ENCODE data around the gene ARHGAP44.

The ARHGAP44 gene

GRCh38 chr17:12806630-12807029 lies 17.3 kb downstream of the ARHGAP44 start:
- DNase-seq: no peak
- no peak overlapping the region for H3K9ac ChIP-seq (ENCODE audit: low read length)

DNA sequence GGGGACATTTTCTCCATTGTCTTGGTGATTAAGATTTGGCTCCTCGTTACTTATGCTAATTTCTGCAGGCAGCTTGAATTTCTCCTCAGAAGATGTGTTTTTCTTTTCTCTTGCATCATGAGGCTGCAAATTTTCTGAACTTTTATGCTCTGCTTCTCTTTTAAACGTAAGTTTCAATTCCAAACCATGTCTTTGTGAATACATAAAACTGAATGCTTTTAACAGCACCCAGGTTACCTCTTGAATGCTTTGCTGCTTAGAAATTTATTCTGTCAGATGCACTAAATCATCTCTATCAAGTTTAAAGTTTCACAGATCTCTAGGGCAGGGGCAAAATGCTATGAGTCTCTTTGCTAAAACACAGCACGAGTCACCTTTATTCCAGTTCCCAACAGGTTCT lies 19.4 kb downstream of the ARHGAP44 start:
- no peak overlapping the region for H4K12ac ChIP-seq (ENCODE audit: low read depth, low read length)
- no peak overlapping the region for H3K4me3 ChIP-seq (ENCODE audit: low read depth, low read length)

More at GRCh38 chr17:12806630-12807029, 17.3 kb downstream of the ARHGAP44 start:
- Histone ChIP-seq H2AK5ac (ENCODE audit: low read length) (no peak overlapping the region), H3K79me1 (ENCODE audit: low read length) (no peaks in the 10 kb centered on the region), H2AFZ (ENCODE audit: insufficient read depth, low read length, poor library complexity) (no peak overlapping the region), H3K27me3 (ENCODE audit: insufficient read depth, low read length) (no peaks in the 10 kb centered on the region), H3K4me1 (ENCODE audit: control insufficient read depth in 1 of 2, insufficient read depth in 2 of 2, low read length in 2 of 2) (no peaks in the 10 kb centered on the region), H3K27ac (ENCODE audit: low read depth, low read length) (no peak overlapping the region), H2BK120ac (ENCODE audit: insufficient read depth, low read length, poor library complexity) (no peak overlapping the region), H3K9me3 (ENCODE audit: insufficient read depth, low read depth, low read length) (peaks cover 5% of the 10 kb centered on the region), H4K91ac (ENCODE audit: low read depth, low read length) (no peak overlapping the region), H3K36me3 (ENCODE audit: control insufficient read depth in 1 of 2, insufficient read depth in 2 of 2, low read length in 2 of 2) (no peaks in the 10 kb centered on the region), H2BK5ac (ENCODE audit: low read depth, low read length, poor library complexity) (no peak overlapping the region), H3K23ac (ENCODE audit: low read length) (no peak overlapping the region), H3K4ac (ENCODE audit: low read depth, low read length) (no peak overlapping the region), H3K14ac (ENCODE audit: low read length) (no peak overlapping the region), H3K4me2 (ENCODE audit: low read length) (no peak overlapping the region), H3K79me2 (ENCODE audit: control insufficient read depth, insufficient read depth, low read length, poor library complexity) (no peaks in the 10 kb centered on the region), H4K8ac (ENCODE audit: low read depth, low read length) (no peak overlapping the region), H3K4me3 (ENCODE audit: low read depth, low read length) (no peak overlapping the region), H2BK12ac (ENCODE audit: low read length) (no peak overlapping the region), H3K18ac (ENCODE audit: low read length) (no peak overlapping the region), H4K12ac (ENCODE audit: low read depth, low read length) (no peak overlapping the region)
- WGBS (ENCODE audit: extremely low coverage, insufficient coverage, insufficient read length): no CpG with 5 or more reads among the region's 1 CpG

DNA sequence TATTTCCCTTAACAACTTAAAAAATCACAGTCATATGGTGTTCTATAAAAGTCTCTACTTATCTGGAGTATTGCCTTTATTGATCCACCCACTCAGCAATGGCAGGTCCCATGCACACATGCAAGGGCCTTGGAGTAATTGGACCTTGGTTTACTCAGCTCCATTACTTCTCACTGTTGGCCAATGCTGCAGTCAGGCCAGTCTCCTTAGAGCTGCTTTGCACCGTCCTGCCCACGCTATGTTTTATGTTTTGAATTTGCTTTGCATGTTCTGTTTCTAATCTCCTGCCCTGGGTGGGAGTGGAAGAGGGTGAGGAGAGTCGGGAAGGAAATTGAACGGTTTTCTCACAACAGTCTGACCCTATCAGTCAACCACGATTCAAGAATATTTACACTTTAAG lies 23.6 kb downstream of the ARHGAP44 start:
- Histone ChIP-seq H4K8ac (ENCODE audit: low read depth, low read length) (no peak overlapping the region), H3K14ac (ENCODE audit: low read length) (no peak overlapping the region), H3K4me3 (ENCODE audit: low read depth, low read length) (no peak overlapping the region), H3K27me3 (ENCODE audit: insufficient read depth, low read length) (no peaks in the 10 kb centered on the region), H2BK5ac (ENCODE audit: low read depth, low read length, poor library complexity) (no peak overlapping the region), H2AFZ (ENCODE audit: insufficient read depth, low read length, poor library complexity) (no peak overlapping the region), H2BK12ac (ENCODE audit: low read length) (no peak overlapping the region), H3K9me3 (ENCODE audit: insufficient read depth, low read depth, low read length) (peaks cover 5% of the 10 kb centered on the region), H3K4me2 (ENCODE audit: low read length) (no peak overlapping the region), H3K18ac (ENCODE audit: low read length) (no peak overlapping the region), H2BK120ac (ENCODE audit: insufficient read depth, low read length, poor library complexity) (no peak overlapping the region), H4K91ac (ENCODE audit: low read depth, low read length) (no peak overlapping the region), H3K23ac (ENCODE audit: low read length) (no peak overlapping the region), H3K4ac (ENCODE audit: low read depth, low read length) (no peak overlapping the region), H3K27ac (ENCODE audit: low read depth, low read length) (no peak overlapping the region), H3K4me1 (ENCODE audit: control insufficient read depth in 1 of 2, insufficient read depth in 2 of 2, low read length in 2 of 2) (no peaks in the 10 kb centered on the region), H4K12ac (ENCODE audit: low read depth, low read length) (no peak overlapping the region), H3K9ac (ENCODE audit: low read length) (no peak overlapping the region), H3K36me3 (ENCODE audit: control insufficient read depth in 1 of 2, insufficient read depth in 2 of 2, low read length in 2 of 2) (no peaks in the 10 kb centered on the region), H3K79me1 (ENCODE audit: low read length) (no peaks in the 10 kb centered on the region), H3K79me2 (ENCODE audit: control insufficient read depth, insufficient read depth, low read length, poor library complexity) (no peaks in the 10 kb centered on the region), H2AK5ac (ENCODE audit: low read length) (no peak overlapping the region)
- DNase-seq: no peak
- no CpG with 5 or more reads among the region's 5 CpGs for WGBS (ENCODE audit: extremely low coverage, insufficient coverage, insufficient read length)

More for the DNA sequence above, 19.4 kb downstream of the ARHGAP44 start:
- no peak overlapping the region for H3K4me2 ChIP-seq (ENCODE audit: low read length)
- no peak overlapping the region for H2BK5ac ChIP-seq (ENCODE audit: low read depth, low read length, poor library complexity)
- no peak overlapping the region for H4K8ac ChIP-seq (ENCODE audit: low read depth, low read length)
- no peaks in the 10 kb centered on the region for H3K4me1 ChIP-seq (ENCODE audit: control insufficient read depth in 1 of 2, insufficient read depth in 2 of 2, low read length in 2 of 2)
- H4K91ac ChIP-seq (ENCODE audit: low read depth, low read length): no peak overlapping the region
- no peak overlapping the region for H2BK12ac ChIP-seq (ENCODE audit: low read length)
- no peak overlapping the region for H3K4ac ChIP-seq (ENCODE audit: low read depth, low read length)
- no peak overlapping the region for H2BK120ac ChIP-seq (ENCODE audit: insufficient read depth, low read length, poor library complexity)
- no peak overlapping the region for H3K18ac ChIP-seq (ENCODE audit: low read length)
- H3K36me3 ChIP-seq (ENCODE audit: control insufficient read depth in 1 of 2, insufficient read depth in 2 of 2, low read length in 2 of 2): no peaks in the 10 kb centered on the region
- peaks cover 5% of the 10 kb centered on the region for H3K9me3 ChIP-seq (ENCODE audit: insufficient read depth, low read depth, low read length)
- H3K9ac ChIP-seq (ENCODE audit: low read length): no peak overlapping the region
- H3K79me2 ChIP-seq (ENCODE audit: control insufficient read depth, insufficient read depth, low read length, poor library complexity): no peaks in the 10 kb centered on the region
- H2AFZ ChIP-seq (ENCODE audit: insufficient read depth, low read length, poor library complexity): no peak overlapping the region
- H3K23ac ChIP-seq (ENCODE audit: low read length): no peak overlapping the region
- no peak overlapping the region for H3K27ac ChIP-seq (ENCODE audit: low read depth, low read length)
- no peak overlapping the region for H3K14ac ChIP-seq (ENCODE audit: low read length)
- no CpG with 5 or more reads among the region's 3 CpGs for WGBS (ENCODE audit: extremely low coverage, insufficient coverage, insufficient read length)
- no peaks in the 10 kb centered on the region for H3K27me3 ChIP-seq (ENCODE audit: insufficient read depth, low read length)
- no peaks in the 10 kb centered on the region for H3K79me1 ChIP-seq (ENCODE audit: low read length)
- DNase-seq: no peak
- no peak overlapping the region for H2AK5ac ChIP-seq (ENCODE audit: low read length)

GRCh38 chr17:12813664-12814063 lies 24.4 kb downstream of the ARHGAP44 start:
- Histone ChIP-seq H4K91ac (ENCODE audit: low read depth, low read length) (no peak overlapping the region), H3K79me2 (ENCODE audit: control insufficient read depth, insufficient read depth, low read length, poor library complexity) (no peaks in the 10 kb centered on the region), H3K4me1 (ENCODE audit: control insufficient read depth in 1 of 2, insufficient read depth in 2 of 2, low read length in 2 of 2) (no peaks in the 10 kb centered on the region), H3K27ac (ENCODE audit: low read depth, low read length) (no peak overlapping the region), H2BK120ac (ENCODE audit: insufficient read depth, low read length, poor library complexity) (no peak overlapping the region), H3K18ac (ENCODE audit: low read length) (no peak overlapping the region), H2AFZ (ENCODE audit: insufficient read depth, low read length, poor library complexity) (no peak overlapping the region), H3K14ac (ENCODE audit: low read length) (no peak overlapping the region), H3K4me3 (ENCODE audit: low read depth, low read length) (no peak overlapping the region), H3K4me2 (ENCODE audit: low read length) (no peak overlapping the region), H4K8ac (ENCODE audit: low read depth, low read length) (no peak overlapping the region), H3K27me3 (ENCODE audit: insufficient read depth, low read length) (no peaks in the 10 kb centered on the region), H3K23ac (ENCODE audit: low read length) (no peak overlapping the region), H3K9ac (ENCODE audit: low read length) (no peak overlapping the region), H3K4ac (ENCODE audit: low read depth, low read length) (no peak overlapping the region), H2AK5ac (ENCODE audit: low read length) (no peak overlapping the region), H3K9me3 (ENCODE audit: insufficient read depth, low read depth, low read length) (no peaks in the 10 kb centered on the region), H4K12ac (ENCODE audit: low read depth, low read length) (no peak overlapping the region), H3K36me3 (ENCODE audit: control insufficient read depth in 1 of 2, insufficient read depth in 2 of 2, low read length in 2 of 2) (no peaks in the 10 kb centered on the region), H2BK5ac (ENCODE audit: low read depth, low read length, poor library complexity) (no peak overlapping the region), H3K79me1 (ENCODE audit: low read length) (no peaks in the 10 kb centered on the region), H2BK12ac (ENCODE audit: low read length) (no peak overlapping the region)
- no peak for DNase-seq
- no CpG with 5 or more reads among the region's 9 CpGs for WGBS (ENCODE audit: extremely low coverage, insufficient coverage, insufficient read length)
